Neural crest cell (in vitro differentiated cells): Measurements from ENCODE around the gene ARIH2. TPM values are rescaled to one million over a fixed set of nuclear protein-coding genes. Genes with fewer than 3 reads are reported as not detected.

Source experiments
- DNase-seq: peaks from one replicate; pipeline ENCODE4 v3.0.0; 2021; ENCODE audit warnings: low read depth, mixed read lengths, low spot score
- H3K27ac Mint-ChIP-seq: one replicate; pipeline ENCODE4 v1.8.0; 2021; ENCODE audit warnings: mild to moderate bottlenecking, mixed read lengths; ENCODE audit not compliant: unreplicated experiment
- H3K27me3 Mint-ChIP-seq: 2 replicates; pipeline ENCODE4 v1.8.0; 2021; ENCODE audit warnings: low read depth, mild to moderate bottlenecking, mixed read lengths
- H3K36me3 Mint-ChIP-seq: 2 replicates; pipeline ENCODE4 v1.8.0; 2021; ENCODE audit warnings: low read depth, mild to moderate bottlenecking, mixed read lengths
- H3K4me1 Mint-ChIP-seq: 2 replicates; pipeline ENCODE4 v1.8.0; 2021; ENCODE audit warnings: mixed read lengths
- H3K4me3 Mint-ChIP-seq: one replicate; pipeline ENCODE4 v1.8.0; 2021; ENCODE audit warnings: mild to moderate bottlenecking, mixed read lengths
- H3K9me3 Mint-ChIP-seq: 2 replicates; pipeline ENCODE4 v1.8.0; 2021; ENCODE audit warnings: mixed read lengths
- total RNA-seq: library from RNA; stranded (reverse); gene quantifications from 2 replicates; pipeline ENCODE4 v1.2.1, GENCODE V29; 2021
- TF ChIP-seq, protein P1 (sequence below): fragments of 200-600 bp; sonication (generic); conservative IDR thresholded peaks from 2 replicates; pipeline ENCODE4 v1.5.0; 2021; ENCODE audit warnings: antibody characterized with exemption, mild to moderate bottlenecking

The ARIH2 gene
- total RNA-seq, 1 donor from 2014 or later: 91.7 TPM

DNA sequence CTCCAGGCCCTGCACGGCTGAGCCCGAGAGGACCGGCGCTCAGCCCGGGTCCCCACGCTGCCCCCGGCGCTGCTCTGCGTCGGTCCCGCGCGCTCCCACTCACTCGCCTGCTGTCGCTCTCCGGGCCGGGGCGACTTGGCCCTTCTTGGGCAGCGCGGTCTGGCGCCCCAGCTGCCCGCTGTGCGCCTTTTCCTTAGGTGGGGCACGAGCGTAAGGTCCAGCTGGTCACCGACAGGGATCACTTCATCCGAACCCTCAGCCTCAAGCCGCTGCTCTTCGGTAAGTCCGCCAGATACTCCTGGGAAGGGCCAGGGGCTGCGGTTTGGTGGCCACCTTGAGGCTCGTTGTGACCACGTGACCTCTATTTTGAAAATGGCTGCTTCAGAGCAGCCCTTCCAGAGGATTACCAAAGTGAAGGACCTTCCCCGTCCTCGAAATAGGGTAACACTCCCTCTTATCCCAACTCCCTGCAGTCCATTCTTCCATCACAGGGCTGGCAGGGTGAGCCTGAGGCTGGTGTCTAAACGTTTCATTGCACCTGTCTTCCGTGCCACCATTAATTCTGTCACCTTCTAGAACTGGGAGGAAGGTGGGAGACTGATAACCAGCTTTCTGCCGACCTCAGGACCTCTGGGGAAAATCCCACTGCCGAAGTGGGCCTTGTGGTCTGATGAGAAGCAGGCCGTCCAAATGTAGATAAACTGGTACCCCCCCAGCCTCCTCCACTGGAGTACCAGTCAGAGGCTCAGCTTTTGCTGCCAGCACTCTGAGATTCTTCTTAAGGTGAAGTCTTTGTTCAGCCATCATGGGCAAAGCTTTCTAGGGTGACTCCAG is 72.2 kb downstream of the ARIH2 start:
- TF ChIP-seq, protein P1, sequence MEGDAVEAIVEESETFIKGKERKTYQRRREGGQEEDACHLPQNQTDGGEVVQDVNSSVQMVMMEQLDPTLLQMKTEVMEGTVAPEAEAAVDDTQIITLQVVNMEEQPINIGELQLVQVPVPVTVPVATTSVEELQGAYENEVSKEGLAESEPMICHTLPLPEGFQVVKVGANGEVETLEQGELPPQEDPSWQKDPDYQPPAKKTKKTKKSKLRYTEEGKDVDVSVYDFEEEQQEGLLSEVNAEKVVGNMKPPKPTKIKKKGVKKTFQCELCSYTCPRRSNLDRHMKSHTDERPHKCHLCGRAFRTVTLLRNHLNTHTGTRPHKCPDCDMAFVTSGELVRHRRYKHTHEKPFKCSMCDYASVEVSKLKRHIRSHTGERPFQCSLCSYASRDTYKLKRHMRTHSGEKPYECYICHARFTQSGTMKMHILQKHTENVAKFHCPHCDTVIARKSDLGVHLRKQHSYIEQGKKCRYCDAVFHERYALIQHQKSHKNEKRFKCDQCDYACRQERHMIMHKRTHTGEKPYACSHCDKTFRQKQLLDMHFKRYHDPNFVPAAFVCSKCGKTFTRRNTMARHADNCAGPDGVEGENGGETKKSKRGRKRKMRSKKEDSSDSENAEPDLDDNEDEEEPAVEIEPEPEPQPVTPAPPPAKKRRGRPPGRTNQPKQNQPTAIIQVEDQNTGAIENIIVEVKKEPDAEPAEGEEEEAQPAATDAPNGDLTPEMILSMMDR: no peak
- peak overlapping the region; percentile 95 for H3K4me3 Mint-ChIP-seq
- DNase-seq: no peak
- H3K27ac Mint-ChIP-seq: peak overlapping the region; percentile 92
- no peaks in the 10 kb centered on the region for H3K9me3 Mint-ChIP-seq
- H3K27me3 Mint-ChIP-seq: no peaks in the 10 kb centered on the region
- H3K36me3 Mint-ChIP-seq: peaks cover 2% of the 10 kb centered on the region
- H3K4me1 Mint-ChIP-seq: peaks cover 31% of the 10 kb centered on the region

DNA sequence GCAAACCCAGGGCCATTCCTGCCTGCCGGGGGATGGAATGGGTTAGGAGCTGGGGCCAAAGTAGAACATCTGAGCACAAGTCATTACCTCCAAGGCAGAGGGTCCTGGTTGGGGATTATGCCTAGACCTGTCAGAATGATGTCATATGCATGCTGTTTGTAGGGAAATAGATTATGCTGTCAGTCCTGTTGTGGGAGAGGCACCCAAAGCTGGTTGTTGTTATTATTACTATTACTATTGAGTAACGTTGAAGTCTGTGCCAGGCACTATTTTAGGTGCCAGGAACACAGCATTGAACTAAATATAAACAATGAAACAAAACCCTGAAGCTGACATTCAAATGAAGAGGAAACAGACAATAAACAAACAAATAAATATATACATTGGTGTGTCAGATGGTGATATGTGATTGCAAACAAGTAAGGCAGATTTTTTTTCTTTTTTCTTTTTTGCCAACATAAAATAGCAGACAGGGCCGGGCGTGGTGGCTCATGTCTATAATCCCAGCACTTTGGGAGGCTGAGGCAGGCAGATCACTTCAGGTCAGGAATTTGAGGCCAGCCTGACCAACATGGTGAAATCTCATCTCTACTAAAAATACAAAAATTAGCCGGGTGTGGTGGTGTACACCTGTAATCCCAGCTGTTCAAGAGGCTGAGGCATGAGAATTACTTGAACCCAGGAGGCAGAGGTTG is 73.4 kb downstream of the ARIH2 start:
- no peak overlapping the region for H3K27ac Mint-ChIP-seq
- H3K4me1 Mint-ChIP-seq: peaks cover 31% of the 10 kb centered on the region
- H3K27me3 Mint-ChIP-seq: no peaks in the 10 kb centered on the region
- TF ChIP-seq, protein P1: no peak
- H3K36me3 Mint-ChIP-seq: peaks cover 2% of the 10 kb centered on the region
- H3K4me3 Mint-ChIP-seq: peak overlapping the region; percentile 95
- no peak for DNase-seq
- H3K9me3 Mint-ChIP-seq: no peaks in the 10 kb centered on the region

DNA sequence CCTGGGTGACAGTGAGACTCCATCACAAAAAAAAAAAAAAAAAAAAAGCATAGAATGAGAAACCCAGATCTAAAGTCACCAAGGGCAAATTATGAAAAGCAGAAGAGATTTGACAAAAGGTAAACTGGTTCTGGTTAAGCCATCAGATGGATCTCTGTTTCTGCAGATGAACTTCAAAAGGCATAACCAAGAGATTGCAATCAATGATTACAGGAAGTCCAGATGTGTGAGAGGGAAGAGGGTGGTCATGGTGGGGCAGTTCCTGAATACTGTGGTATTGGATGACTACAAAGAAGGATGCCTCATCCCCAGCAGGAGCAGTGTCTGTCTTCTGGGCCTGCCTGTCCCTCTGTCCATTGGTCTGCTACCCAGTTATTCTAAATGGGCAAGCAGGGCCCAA is 75.2 kb downstream of the ARIH2 start:
- Mint-ChIP-seq H3K4me1 (peaks cover 41% of the 10 kb centered on the region), H3K27me3 (no peaks in the 10 kb centered on the region), H3K9me3 (no peaks in the 10 kb centered on the region), H3K36me3 (peaks cover 2% of the 10 kb centered on the region), H3K27ac (no peak overlapping the region), H3K4me3 (no peak overlapping the region)
- no peak for DNase-seq
- TF ChIP-seq, protein P1: no peak

DNA sequence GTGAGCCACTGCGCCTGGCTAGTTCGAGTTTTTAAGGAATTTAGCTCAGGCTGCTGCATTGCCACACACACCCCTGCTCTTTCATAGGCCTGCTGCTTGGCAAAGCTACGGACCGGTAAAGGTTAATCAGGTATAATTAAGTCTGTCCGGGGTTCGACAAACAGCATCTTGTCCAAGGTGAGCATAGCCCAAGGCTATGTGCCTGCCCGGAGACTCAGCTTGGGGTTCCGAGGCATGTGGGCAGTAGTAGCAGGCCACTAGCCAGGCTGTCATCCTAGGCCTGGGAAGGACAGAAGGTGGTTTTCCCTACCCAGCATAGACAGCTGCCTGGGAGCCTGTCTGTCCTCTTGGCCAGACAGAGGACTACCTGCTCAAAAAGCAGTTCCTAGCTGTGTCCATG is 78.0 kb downstream of the ARIH2 start:
- Mint-ChIP-seq H3K4me3 (no peak overlapping the region), H3K27me3 (no peaks in the 10 kb centered on the region), H3K36me3 (peaks cover 2% of the 10 kb centered on the region), H3K27ac (no peak overlapping the region), H3K9me3 (no peaks in the 10 kb centered on the region), H3K4me1 (peaks cover 25% of the 10 kb centered on the region)
- TF ChIP-seq, protein P1: no peak
- DNase-seq: no peak

DNA sequence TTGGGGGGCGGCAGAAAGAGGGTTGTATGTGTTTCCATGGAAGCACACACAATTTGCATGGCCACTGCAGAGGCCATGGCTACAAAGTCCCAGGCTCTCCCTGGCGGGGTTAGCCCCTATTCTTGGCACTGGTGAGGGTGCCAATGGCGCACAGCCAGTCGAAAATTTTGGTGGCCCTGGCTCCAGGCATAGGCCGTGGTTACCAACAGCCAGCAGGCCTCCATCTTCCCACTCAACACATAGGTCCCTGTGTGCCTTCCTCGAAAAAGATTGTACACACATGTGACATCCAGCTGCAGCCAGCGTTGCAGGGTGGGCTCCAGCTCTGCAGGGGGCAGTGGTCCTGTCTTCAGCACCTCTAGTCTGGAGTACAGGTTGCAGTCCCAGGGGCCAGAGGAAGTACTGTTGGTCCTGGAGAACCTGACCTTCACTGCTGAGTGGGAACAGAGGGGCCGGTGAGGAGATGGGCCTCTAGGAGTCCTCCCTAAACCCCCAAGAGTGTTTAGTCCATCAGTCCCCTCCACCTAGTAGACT is 78.5 kb downstream of the ARIH2 start:
- H3K4me3 Mint-ChIP-seq: no peak overlapping the region
- no peak overlapping the region for H3K27ac Mint-ChIP-seq
- H3K4me1 Mint-ChIP-seq: peaks cover 19% of the 10 kb centered on the region
- no peaks in the 10 kb centered on the region for H3K9me3 Mint-ChIP-seq
- H3K36me3 Mint-ChIP-seq: peaks cover 2% of the 10 kb centered on the region
- no peak for DNase-seq
- H3K27me3 Mint-ChIP-seq: no peaks in the 10 kb centered on the region
- TF ChIP-seq, protein P1: no peak
